KG1 (cell line): ENCODE results near the gene SLC25A33.

Experiments used
- DNase-seq: peaks from one replicate; lab custom pipeline; 2025; lab: John Stamatoyannopoulos, UW

The SLC25A33 gene

DNA sequence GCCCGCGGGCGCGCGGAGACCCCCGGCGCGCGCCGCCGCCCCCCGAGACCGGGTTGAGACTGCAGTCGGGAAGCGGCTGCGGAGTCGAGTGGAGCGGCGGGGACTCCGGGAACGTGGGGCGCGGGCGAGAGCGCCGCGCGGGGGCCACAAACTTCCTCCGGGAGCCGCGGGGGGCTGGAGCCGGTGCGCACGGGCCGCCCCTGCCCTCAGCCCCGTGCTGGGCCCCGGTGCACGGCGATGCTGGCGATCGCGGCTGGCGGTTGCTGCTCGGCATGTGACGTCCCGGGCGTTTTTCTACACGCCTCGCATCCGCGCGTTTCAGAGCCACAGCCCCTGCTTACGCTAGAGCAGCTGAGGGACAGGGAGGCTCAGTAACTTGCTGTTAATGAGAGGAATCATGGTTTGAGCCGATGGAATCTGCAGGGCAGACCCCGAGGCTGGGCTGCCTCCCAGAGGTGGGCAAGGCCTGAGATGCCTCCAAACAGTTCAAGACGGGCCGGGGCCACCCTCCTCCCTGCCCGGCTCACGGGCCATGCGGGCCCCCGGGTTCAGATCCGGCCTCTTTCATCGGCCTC, 50.0 kb downstream of the SLC25A33 start:
- no peak for DNase-seq

DNA sequence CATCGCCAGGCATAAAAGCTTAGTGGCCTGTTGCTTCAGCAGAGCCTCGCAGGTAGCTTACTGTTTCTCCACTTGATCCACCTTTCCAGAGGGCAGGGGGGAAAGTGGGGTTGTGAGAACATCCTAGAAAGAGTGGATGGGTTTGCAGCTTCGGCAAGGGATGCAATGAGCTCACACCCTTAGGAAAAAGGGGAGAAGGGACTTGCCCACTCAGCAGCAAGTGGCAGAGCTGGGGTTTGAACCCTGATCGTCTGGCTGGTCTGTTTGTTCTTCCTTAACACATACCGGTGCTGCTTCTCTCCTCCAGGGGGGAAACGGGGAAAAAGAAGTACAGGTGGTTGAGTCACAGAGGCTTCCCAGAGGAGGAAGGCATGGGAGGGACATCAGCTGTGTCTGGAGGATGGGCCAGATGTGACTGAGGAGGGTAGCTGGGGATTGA, 50.5 kb downstream of the SLC25A33 start:
- no peak for DNase-seq

DNA sequence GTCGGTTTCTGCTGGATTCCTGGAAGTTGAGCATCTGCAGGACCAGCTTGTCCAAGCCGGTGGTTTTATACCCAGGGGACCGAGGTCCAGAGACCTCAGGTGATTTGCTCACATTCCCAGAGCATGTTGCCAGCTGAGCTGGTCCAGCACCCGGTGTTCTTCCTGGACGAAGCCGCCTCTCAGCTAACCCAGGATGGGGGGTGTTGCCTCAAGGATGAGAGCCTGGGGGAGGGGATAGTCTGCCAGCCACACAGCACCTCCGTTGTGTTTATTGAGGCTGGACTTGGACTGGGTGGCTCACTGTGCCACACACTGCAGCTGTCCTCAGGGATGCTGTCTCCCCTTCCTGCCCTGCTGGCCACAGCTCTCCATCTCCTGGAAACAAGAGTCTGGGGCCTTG, 50.9 kb downstream of the SLC25A33 start:
- no peak for DNase-seq

DNA sequence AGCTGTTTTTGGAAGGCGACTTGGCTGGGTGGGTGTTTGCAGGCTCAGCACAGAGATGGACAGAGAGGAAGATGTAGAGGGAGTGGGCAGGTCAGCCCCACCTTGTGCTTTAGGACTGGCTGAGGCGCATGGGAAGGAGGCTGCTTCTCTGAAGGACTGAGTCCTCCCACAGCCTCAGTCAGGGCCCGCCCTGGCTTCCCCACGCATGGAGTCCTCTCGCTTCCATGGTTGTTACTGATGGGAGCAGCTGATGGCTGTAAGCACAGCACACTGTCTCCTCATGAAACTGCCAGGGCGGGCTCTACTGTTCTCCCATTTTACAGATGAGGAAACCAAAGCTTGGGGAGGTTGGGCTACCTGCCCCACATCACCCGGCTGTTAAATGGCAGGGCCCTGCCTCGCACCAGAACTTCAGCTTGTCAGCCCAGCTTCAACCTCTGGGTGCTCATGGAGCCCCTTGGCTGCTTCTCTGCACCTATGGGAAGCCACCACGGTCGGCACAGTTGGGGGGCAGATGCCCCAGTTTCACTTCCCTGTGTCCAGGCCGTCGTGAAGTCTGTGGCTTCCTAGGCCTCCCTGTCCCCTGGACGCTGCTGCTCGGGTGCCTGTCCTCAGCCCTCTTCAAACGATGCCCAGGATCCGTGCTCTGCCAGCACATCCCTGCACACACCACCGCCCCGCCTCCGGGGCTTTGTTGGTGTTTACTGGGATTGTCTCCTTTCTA, 51.8 kb downstream of the SLC25A33 start:
- no peak for DNase-seq

DNA sequence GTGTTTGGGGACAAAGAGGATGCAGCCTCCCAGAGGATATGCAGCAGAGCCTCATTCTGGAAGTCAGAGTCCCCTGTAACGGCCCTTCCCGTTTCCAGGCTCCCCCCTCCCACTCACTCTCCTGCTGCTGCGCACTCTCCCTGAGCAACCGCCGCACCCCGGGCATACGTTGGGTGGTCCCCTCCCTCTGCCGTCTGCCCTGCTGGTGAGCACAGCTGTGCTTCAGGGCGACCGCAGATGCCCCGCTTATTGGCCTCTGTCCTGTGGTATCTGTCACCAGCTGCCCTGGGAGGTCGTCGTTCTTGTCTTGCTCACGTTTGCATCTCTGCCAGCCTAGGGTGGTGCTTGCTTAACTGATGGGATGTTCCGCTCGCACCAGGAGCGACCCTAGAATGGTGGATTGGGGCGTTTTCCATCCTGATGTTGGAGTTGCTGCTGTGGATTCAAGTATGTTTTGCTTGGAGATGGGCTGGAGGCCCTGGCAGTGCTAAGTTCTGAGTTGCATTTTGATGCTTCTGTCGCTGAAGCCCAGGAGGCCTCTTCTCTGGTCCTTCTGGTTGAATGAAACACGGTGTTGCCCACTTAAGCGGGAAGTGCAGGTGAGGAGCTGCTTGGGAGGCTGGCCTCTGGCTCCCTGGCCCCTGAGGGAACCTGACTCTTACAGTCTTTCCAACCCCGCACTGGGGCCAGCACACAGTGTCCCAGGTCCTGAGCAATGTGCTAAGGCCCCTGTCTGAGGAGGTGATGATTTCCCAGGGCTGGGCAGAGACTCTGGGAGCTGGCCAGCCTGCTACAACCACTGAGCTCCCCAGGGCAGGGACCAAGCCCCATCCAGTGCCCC, 52.6 kb downstream of the SLC25A33 start:
- DNase-seq = no peak

DNA sequence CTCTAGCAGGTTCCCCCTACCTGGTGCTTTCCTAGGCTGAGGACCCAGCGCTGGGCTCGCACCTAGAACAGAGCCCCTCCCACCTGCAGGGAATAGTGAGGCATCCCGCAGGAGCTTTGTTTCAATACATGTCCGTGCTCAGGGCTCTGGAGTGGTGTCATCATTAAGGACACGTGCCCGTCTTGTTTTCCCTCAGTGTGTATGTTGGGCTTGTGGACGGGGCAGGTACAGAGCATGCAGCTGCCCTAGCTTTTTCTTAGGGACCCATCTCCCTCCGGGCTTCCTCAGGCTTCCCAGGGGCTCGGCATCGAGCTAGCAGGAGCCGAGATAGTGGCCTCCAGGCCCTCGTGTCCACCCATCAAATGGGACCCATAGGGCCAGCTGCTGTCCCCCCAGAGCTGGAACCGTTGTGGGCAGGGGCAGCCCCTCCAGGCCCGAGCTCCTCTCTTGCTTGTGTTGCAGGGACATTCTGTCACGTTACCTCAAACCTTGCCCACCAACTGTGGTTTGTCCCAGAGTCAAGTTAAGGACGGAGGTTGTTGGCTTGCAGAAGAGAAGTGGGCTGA, 53.3 kb downstream of the SLC25A33 start:
- no peak for DNase-seq

DNA sequence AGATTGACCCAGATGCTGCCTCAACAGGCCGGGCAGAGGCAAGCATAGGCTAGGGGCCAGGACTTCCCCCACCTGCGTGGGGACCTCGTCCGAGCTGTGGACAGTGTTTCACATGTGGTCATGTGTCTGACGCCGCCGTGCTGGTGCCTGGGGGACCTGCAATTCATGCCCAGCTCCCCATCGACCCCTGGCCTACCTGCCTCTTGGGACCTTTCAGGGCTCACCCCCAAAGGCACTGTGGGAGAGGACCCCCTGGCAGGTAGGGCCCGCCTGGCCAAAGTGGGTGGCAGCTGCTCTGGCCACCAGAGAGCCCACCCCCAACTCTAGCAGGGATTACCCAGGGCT, 53.9 kb downstream of the SLC25A33 start:
- no peak for DNase-seq

DNA sequence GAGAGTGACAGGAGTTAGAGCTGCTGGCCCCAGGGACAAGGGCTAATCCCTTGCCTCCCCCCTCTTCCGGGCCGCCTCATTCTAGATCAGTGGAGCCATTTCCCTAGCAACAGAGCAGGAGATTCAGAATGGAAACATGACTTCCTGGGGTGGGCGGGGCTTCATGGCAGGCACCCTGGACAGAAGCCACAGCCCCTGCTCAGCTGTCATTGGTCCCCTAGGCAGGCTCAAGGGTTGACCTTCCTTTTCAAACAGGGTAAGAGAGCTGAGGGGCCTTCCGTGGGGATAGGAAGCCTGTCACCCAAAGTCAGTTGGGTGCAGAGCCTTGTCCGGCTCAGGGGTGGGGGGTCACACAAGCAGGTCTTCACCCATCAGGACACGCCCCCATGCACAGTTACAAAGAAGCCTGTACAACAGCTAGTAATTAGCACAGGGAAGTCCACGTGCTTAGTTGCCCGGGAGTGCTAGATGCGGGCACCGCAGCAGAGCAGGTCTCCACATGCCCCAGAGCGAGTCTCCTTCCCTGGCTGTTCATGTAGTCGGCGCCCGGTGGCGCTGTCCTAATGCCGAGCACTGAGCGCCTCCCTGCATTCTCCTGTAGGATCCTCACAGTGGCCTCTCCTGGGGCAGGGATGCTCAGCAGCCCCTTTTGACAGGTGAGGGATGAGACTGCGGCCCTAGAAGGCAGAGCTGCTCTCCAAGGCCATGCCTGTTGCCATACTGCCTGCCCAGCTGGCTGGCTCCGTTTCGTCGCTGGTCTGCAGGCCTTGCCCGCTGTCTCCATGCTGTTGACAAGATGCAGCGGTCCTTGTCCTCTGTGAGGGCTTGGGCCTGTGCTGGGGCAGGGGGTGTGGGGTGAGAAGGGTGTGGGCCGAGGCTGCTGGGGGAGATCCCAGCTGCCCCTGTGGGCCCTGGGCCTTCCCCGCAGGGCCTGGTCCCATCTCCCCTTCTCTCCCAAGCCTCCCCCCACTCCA, 54.5 kb downstream of the SLC25A33 start:
- no peak for DNase-seq

DNA sequence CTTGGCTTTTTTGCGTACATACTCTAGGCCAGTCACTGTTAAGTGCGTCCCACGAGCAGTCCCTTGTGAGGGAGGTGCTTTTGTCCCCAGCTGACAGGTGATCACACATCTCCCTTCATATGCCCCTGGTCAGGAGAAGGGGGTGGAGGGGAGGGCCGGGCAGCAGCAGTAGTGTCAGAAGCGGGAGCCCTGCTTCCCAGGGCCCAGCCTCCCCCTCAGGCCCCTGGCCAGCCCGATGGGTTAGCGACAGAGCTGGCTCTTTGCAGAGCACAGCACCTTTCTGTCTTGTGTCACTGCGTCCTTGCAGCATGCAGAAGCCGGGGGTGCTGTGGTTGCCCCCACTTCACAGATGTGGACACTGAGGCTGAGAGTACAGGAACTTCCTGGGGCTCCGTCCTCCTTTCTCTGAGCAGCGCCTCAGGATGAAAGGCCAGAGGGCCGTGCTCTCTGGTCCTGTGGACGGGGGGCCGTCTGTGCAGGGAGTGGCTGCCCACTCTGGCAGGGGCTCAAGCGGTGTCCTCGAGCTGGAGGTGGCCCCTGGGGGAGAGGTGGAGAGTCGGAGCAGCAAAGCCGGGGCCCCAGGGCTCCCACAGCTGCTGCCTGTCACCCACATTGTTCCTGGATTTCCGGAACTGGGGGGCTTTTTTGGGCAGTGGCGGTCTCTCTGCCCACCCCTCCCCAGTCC, 55.3 kb downstream of the SLC25A33 start:
- DNase-seq = no peak

DNA sequence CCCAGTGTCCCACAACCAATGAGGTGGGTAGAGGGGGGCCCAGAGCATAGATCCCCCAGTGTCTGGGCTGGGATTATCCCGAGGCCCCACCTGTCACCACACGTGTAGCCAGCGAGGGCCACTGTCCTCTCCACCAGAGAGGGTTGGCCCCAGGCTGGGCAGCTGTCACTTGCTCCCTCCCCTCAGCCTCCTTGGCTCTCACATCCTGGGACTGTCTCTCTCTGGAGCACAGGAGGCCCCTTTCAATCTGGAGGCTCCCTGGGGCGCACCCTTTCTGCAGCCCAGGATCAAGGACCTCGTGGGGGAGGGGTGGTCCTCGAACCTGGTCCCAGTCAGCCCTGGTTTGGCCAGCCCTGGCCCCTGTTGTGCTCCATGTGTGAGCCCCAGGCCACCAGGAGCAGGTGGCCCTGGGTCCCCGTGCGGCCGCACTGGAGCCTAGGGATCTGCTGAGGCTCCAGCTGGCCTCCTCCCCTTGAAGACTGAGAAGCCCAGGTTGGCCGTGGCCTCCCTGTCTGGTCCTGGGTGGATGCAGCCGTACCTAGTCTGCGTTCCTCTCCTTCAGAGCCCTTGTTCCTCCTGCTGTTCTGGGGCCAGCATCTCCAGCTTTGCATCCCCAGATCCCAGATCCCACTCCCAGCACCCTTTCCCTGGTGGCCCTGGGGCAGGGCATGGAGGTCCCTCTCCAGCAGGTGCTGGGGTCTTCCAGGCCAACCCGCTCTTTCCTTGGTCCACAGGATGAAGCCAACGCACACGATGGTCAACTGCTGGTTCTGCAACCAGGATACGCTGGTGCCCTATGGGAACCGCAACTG, 56.1 kb downstream of the SLC25A33 start:
- no peak for DNase-seq

DNA sequence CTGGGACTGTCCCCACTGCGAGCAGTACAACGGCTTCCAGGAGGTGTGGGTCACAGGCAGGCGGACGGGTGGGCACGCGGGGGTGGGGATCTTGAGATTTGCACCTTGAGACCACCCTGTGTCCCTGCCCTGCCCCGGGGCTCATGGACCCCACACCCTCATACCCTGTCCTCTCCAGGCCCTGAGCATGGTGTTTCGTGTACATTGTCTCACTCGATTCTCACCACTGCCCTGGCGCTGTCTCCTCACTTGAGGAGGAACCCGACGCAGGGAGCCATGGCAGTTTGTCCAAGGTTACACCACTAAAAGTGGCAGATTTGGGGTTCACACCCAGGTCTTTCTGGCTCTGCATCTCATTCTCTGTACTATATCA, 56.7 kb downstream of the SLC25A33 start:
- DNase-seq = no peak

DNA sequence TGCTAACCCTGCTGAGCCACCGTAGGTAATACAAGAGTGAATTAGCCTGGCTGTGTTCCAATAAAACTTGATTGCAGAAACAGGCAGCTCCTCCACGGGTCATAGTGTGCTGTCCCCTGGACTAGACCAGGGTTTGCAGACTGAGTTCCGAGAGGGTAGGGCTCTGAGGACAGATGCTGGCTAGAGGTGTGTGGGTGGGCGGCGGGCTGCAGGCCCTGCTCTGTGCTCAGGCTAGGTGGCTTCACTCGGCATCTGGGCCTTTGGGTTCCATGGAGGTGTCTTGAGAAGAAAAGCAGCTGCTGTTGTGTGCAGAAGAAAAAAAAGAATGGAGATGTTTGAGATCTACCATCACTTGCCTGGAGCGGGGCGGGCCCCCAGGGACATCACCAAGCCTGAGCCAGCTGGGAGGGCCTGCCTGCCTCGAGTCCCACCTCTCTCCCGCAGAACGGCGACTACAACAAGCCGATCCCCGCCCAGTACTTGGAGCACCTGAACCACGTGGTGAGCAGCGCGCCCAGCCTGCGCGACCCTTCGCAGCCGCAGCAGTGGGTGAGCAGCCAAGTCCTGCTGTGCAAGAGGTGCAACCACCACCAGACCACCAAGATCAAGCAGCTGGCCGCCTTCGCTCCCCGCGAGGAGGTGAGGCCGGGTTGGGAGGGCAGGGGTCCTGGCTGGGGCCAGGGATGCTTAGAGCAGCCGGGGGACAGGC, 57.3 kb downstream of the SLC25A33 start:
- no peak for DNase-seq

DNA sequence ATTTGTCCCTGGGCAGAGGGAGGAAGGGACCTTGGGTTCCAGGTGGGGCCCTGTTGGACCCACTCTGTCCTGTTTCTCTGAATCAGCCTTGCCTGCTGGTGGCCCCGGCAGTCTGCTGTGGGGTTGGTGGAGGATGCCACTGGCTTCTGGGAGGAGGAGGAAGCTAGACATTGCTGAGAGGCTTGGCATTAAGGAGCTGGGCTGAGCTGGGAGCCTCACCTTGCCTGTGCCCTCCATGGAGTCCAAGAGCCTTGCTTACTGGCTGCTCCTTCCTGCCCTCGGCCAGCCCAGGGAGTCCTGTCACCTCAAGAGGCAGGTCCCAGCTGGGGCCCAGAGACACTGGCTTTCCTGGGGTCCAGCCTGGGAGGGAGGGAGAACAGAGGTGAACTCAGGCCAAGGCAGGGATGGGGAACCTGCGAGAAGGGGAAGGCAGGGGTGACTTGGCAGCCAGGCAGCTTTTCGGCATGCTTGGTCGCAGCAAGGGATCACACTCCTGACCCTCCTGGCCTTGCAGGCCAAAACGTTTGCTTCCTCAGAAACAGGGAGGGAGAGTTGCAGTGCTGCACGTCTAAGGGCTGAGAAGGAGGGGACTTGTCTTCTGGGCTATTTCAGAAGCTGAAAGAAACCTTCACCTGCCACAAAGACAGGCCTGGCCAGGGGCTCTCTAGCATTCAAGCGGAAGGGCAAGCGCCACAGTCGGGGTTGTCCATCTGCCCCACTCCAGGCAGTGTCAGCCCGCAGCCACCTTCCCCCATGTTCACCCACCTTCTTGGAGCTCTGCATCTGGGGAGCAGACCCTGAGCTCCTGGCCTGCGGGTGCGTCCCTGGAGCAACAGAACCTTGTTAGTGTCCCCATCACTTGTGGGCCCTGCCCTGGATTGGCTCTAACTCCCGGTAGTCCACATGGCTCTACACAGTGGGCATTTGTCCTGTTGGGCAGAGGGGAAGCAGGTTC, 58.4 kb downstream of the SLC25A33 start:
- DNase-seq = no peak

DNA sequence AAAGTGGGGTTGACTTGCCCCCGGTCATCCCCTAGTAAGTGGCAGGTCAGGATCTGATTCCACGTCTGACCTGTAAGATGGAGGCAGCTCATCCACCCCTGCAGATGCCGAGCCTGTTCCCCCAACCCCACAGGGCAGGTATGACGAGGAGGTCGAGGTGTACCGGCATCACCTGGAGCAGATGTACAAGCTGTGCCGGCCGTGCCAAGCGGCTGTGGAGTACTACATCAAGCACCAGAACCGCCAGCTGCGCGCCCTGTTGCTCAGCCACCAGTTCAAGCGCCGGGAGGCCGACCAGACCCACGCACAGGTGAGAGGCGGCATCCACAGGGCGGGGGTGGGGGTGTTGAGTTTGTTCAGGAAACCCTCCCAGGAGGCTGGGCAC, 59.0 kb downstream of the SLC25A33 start:
- DNase-seq = no peak

DNA sequence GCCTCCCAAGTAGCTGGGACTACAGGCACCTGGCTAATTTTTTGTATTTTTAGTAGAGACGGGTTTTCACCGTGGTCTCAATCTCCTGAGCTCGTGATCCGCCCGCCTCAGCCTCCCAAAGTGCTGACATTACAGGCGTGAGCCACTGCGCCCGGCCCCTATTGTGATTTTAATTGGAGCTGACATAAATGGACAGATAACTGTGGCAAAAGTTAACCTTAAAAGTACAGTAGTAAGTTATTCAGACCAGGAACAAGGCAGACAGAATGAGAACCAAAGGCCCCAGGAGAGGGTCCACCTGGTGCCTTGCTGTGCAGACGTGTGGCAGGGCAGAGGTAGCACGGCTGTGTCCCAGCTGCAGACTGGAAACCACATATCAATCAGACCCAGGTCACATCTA, 60.5 kb downstream of the SLC25A33 start:
- no peak for DNase-seq

DNA sequence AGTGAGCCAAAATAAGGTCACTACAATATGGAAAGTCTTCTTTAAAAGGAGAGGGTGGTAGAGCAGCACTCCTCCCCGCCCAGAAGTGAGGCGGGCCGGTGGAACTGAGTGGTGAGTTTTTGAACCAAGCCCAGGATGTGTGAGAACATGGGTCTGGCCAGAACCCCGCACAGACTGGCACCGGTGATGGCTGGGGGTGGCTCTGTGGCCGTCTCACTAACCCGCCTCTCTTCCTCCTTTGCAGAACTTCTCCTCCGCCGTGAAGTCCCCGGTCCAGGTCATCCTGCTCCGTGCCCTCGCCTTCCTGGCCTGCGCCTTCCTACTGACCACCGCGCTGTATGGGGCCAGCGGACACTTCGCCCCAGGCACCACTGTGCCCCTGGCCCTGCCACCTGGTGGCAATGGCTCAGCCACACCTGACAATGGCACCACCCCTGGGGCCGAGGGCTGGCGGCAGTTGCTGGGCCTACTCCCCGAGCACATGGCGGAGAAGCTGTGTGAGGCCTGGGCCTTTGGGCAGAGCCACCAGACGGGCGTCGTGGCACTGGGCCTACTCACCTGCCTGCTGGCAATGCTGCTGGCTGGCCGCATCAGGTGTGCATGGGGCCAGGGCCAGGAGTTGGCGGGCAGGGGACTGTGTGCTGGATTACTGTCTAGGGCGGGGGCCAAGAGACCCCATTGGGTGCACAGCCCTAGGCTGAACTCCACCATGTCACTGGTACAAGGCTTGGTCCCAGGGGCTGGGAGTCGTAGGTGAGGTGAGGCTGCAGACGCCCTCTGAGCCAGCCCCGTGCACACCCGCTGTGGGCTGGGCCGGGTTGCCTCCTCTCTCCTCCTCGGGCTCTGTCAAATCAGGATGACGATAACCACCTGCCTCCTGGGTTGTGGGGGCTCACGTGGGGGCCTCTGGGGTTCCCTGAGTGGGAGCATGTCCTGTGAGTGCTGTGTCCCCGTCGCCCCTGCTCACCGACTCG, 61.9 kb downstream of the SLC25A33 start:
- DNase-seq = no peak
